ENCODE results near the gene HSFX4.

DNA sequence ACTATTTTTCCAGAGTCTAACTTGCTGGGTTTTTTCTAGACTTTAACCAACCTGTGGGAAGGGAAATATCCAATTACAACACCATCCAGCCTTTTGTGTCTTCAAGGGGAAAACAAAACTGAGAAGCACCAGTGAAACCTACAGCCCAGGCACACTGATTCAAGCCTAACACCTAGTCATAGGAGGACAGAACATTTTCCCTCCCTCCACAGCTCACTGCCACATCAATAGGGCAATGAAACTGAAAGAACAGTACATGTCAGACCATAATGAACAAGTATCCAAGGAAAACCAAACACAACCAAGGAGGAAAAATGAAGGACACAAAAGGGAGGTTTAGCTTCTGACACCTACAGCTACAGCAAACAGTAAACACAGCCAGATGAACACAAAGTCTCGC is 30.8 kb upstream of the HSFX4 start:
- TF ChIP-seq CBFB (CRISPR knock-in tag; IDR thresholded peaks at IDR 0.05) = no peak
- no peak for TF ChIP-seq ESRRA (CRISPR knock-in tag; IDR thresholded peaks at IDR 0.05; ENCODE audit: low read depth)
- no peak for TF ChIP-seq EP300 (IDR thresholded peaks at IDR 0.05; ENCODE audit: low read depth in 2 of 2, low read length in 2 of 2)
- TF ChIP-seq EP300 (CRISPR knock-in tag; IDR thresholded peaks at IDR 0.05; ENCODE audit: borderline replicate concordance) = no peak
- TF ChIP-seq HNRNPK (IDR thresholded peaks at IDR 0.05; ENCODE audit: low read depth, low read length, poor library complexity, severe bottlenecking) = no peak

Measured in HepG2 (cell line).